Activated CD8-positive, alpha-beta memory T cell treated with anti-CD3 and anti-CD28 coated beads, Interleukin-2, amount 50 U/mL, for 24 hours (primary cell): ENCODE results near the gene OR10A3.

ENCODE experiments used
- DNase-seq: peaks from one replicate; pipeline ENCODE4 v3.0.0-alpha.2; 2020; ENCODE audit errors: extremely low read depth

OR10A3 gene

GRCh38 chr11:7941146-7941545, 362 bp downstream of the OR10A3 start:
- no peak for DNase-seq

GRCh38 chr11:7936615-7937014, 4.9 kb downstream of the OR10A3 start:
- no peak for DNase-seq

GRCh38 chr11:7931168-7931567, 10.3 kb downstream of the OR10A3 start, which contains the start of gene OR10A6:
OR10A6 (minus strand) TSS chr11:7931268; CDS start chr11:7928662, 2,606 bp downstream.
- DNase-seq = no peak

GRCh38 chr11:7927635-7928034, 13.9 kb downstream of the OR10A3 start:
- no peak for DNase-seq

- no peak for DNase-seq
Measured at GRCh38 chr11:7924536-7924935, 17.0 kb downstream of the OR10A3 start.

GRCh38 chr11:7918141-7918540, 23.4 kb downstream of the OR10A3 start:
- DNase-seq = no peak

- no peak for DNase-seq
Measured at GRCh38 chr11:7911011-7911410, 30.5 kb downstream of the OR10A3 start.

- no peak for DNase-seq
Measured at GRCh38 chr11:7910286-7910788, 31.2 kb downstream of the OR10A3 start.

- no peak for DNase-seq
Measured at GRCh38 chr11:7909585-7910285, 31.8 kb downstream of the OR10A3 start.

- no peak for DNase-seq
Measured at GRCh38 chr11:7907121-7907520, 34.4 kb downstream of the OR10A3 start.

- no peak for DNase-seq
Measured at GRCh38 chr11:7906481-7906880, 35.0 kb downstream of the OR10A3 start.

- DNase-seq = no peak
Measured at GRCh38 chr11:7905961-7906429, 35.5 kb downstream of the OR10A3 start.

GRCh38 chr11:7905549-7905948, 36.0 kb downstream of the OR10A3 start:
- no peak for DNase-seq

- no peak for DNase-seq
Measured at GRCh38 chr11:7904917-7905316, 36.6 kb downstream of the OR10A3 start.

- DNase-seq = no peak
Measured at GRCh38 chr11:7903940-7904339, 37.6 kb downstream of the OR10A3 start.

- no peak for DNase-seq
Measured at GRCh38 chr11:7901319-7901854, 40.1 kb downstream of the OR10A3 start.

- DNase-seq = no peak
Measured at GRCh38 chr11:7900686-7901085, 40.8 kb downstream of the OR10A3 start.

- no peak for DNase-seq
Measured at GRCh38 chr11:7899418-7899817, 42.1 kb downstream of the OR10A3 start.

GRCh38 chr11:7898666-7899283, 42.7 kb downstream of the OR10A3 start:
- DNase-seq = no peak

GRCh38 chr11:7896009-7896785, 45.3 kb downstream of the OR10A3 start:
- DNase-seq = no peak

GRCh38 chr11:7894251-7894650, 47.3 kb downstream of the OR10A3 start:
- no peak for DNase-seq

- no peak for DNase-seq
Measured at GRCh38 chr11:7893796-7894195, 47.7 kb downstream of the OR10A3 start.
